C4-2B (cell line): ENCODE data around the gene DAP3.
"Not testable (repeated sequence)": the region's sequence is repeated elsewhere in the genome, so short reads cannot be mapped to it uniquely, and the experiment has no call there.

Experiments
- ZFX ChIP-seq: fragments of 450-650 bp; IDR thresholded peaks from 2 replicates; pipeline ENCODE4 v1.6.1; 2017
- TF ChIP-seq, protein P1 (sequence below): fragments of 450-650 bp; conservative IDR thresholded peaks from 2 replicates; pipeline ENCODE4 v1.5.1; 2017; ENCODE audit warnings: mild to moderate bottlenecking

DNA sequence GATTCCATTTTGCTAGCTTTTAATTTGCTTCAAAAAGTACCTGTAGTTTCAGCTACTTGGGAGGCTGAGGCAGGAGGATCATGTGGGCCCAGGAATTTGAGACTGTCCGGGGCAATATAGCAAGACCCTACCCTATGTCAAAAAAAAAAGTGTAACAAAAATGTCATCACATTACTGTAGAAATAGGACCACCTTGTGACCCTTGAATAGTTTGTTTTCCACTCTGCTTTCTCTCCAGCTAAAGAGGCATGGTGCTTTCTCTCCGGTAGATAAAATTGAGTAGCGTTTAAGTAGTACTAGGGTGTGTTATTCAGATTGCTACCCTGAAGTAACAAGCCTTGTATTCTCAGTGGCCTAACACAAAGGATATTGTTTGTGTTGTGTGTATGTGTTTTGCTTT is 23.7 kb downstream of the DAP3 start:
- TF ChIP-seq, protein P1, sequence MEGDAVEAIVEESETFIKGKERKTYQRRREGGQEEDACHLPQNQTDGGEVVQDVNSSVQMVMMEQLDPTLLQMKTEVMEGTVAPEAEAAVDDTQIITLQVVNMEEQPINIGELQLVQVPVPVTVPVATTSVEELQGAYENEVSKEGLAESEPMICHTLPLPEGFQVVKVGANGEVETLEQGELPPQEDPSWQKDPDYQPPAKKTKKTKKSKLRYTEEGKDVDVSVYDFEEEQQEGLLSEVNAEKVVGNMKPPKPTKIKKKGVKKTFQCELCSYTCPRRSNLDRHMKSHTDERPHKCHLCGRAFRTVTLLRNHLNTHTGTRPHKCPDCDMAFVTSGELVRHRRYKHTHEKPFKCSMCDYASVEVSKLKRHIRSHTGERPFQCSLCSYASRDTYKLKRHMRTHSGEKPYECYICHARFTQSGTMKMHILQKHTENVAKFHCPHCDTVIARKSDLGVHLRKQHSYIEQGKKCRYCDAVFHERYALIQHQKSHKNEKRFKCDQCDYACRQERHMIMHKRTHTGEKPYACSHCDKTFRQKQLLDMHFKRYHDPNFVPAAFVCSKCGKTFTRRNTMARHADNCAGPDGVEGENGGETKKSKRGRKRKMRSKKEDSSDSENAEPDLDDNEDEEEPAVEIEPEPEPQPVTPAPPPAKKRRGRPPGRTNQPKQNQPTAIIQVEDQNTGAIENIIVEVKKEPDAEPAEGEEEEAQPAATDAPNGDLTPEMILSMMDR, result not testable (repeated sequence)
- TF ChIP-seq ZFX, result not testable (repeated sequence)
